Lower leg skin (tissue), 3 donors: ENCODE data around the gene PARK7.

Source experiments
- CTCF ChIP-seq, 3 donors: fragments of 450-650 bp; IDR thresholded peaks; one replicate each; pipeline ENCODE4 v1.5.1; 2016; ENCODE audit warnings: antibody characterized with exemption in 3 of 3, mild to moderate bottlenecking in 3 of 3, moderate library complexity in 2 of 3
- POLR2A ChIP-seq, 2 donors: fragments of 450-650 bp; IDR thresholded peaks; one replicate each; pipeline ENCODE4 v1.6.1; 2016 to 2017; ENCODE audit warnings: antibody characterized with exemption in 2 of 2, mild to moderate bottlenecking in 1 of 2, moderate library complexity in 1 of 2

- TF ChIP-seq CTCF (IDR thresholded peaks at IDR 0.05): no peak
- no peak for TF ChIP-seq POLR2A (IDR thresholded peaks at IDR 0.05)
These were observed 57.1 kb downstream of the PARK7 start for GRCh38 chr1:8018492-8019228.
